ENCODE measurements around the gene GTF2H2C_2.
"Not testable (repeated sequence)": the region's sequence is repeated elsewhere in the genome, so short reads cannot be mapped to it uniquely, and the experiment has no call there.

GTF2H2C_2 gene

GRCh38 chr5:70415117-70415516, at the start of gene GTF2H2C_2:
Gene GTF2H2C_2 (plus strand): TSS chr5:70415368.
- not testable (repeated sequence) for DNase-seq

GRCh38 chr5:70400984-70401686, 14.0 kb upstream of the GTF2H2C_2 start:
- not testable (repeated sequence) for DNase-seq

- not testable (repeated sequence) for DNase-seq
Observed at GRCh38 chr5:70421322-70421721, 6.2 kb downstream of the GTF2H2C_2 start.

GRCh38 chr5:70423215-70423614, 8.0 kb downstream of the GTF2H2C_2 start:
- not testable (repeated sequence) for DNase-seq

- not testable (repeated sequence) for DNase-seq
Observed at GRCh38 chr5:70438518-70438917, 23.4 kb downstream of the GTF2H2C_2 start.

GRCh38 chr5:70449565-70449964, 34.4 kb downstream of the GTF2H2C_2 start:
- DNase-seq, result not testable (repeated sequence)

- DNase-seq, result not testable (repeated sequence)
Observed at GRCh38 chr5:70451249-70451984, 36.2 kb downstream of the GTF2H2C_2 start.

GRCh38 chr5:70457093-70457492, 41.9 kb downstream of the GTF2H2C_2 start:
- DNase-seq, result not testable (repeated sequence)

- DNase-seq, result not testable (repeated sequence)
Observed at GRCh38 chr5:70459188-70459587, 44.0 kb downstream of the GTF2H2C_2 start.

GRCh38 chr5:70461984-70462383, 46.8 kb downstream of the GTF2H2C_2 start:
- not testable (repeated sequence) for DNase-seq

GRCh38 chr5:70464019-70464637, 49.0 kb downstream of the GTF2H2C_2 start:
- DNase-seq, result not testable (repeated sequence)

- DNase-seq, result not testable (repeated sequence)
Observed at GRCh38 chr5:70469926-70470509, 54.9 kb downstream of the GTF2H2C_2 start.
